ENCODE measurements around the gene LYPLA2.
"Not testable (repeated sequence)": the region's sequence is repeated elsewhere in the genome, so short reads cannot be mapped to it uniquely, and the experiment has no call there.

Gene LYPLA2

DNA sequence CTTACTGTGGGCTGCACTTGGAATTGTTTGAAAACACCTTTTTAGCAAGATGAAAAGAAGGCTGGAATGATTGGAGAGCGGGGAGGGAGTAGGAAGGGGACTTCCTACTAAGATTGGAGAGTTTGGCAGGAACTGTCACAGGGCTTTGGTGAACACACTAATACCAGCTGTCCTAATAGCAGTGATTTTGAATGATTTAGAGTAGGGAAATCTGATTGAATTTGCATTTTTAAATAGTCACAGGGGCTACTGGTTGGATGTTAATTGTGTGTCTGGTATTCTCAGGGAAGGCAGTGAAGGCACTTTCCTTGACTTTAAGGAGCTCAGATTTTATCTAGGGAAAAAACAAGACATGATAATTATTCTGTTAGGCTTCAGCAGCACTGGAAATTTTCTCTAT lies 36.8 kb downstream of the LYPLA2 start:
- Histone ChIP-seq H3K27ac (ENCODE audit: low read depth, low read length) (no peak overlapping the region), H3K36me3 (ENCODE audit: low read length) (no peaks in the 10 kb centered on the region), H2AFZ (ENCODE audit: low read depth, low read length, severe bottlenecking) (no peak overlapping the region), H3K9ac (ENCODE audit: low read length) (no peak overlapping the region), H4K20me1 (ENCODE audit: low read depth, low read length) (no peaks in the 10 kb centered on the region), H3K4me3 (ENCODE audit: insufficient read depth, low read length, poor library complexity, severe bottlenecking) (no peak overlapping the region), H3K4me2 (ENCODE audit: low read depth, low read length, poor library complexity, severe bottlenecking) (no peak overlapping the region), H3K9me3 (ENCODE audit: insufficient read depth, low read length) (no peaks in the 10 kb centered on the region), H3K9me2 (replicated peaks; ENCODE audit: insufficient read depth, low read length) (no peaks in the 10 kb centered on the region), H3K79me2 (ENCODE audit: insufficient read depth, low read length) (no peaks in the 10 kb centered on the region), H3F3A (ENCODE audit: insufficient read depth) (peaks cover 9% of the 10 kb centered on the region; the same call in 1 of the 2 replicates), H3K27me3 (ENCODE audit: low read length) (no peaks in the 10 kb centered on the region)
- no peak for TF ChIP-seq EZH2phosphoT487 (conservative IDR thresholded peaks at IDR 0.05; ENCODE audit: low read length)
- TF ChIP-seq, protein P1, sequence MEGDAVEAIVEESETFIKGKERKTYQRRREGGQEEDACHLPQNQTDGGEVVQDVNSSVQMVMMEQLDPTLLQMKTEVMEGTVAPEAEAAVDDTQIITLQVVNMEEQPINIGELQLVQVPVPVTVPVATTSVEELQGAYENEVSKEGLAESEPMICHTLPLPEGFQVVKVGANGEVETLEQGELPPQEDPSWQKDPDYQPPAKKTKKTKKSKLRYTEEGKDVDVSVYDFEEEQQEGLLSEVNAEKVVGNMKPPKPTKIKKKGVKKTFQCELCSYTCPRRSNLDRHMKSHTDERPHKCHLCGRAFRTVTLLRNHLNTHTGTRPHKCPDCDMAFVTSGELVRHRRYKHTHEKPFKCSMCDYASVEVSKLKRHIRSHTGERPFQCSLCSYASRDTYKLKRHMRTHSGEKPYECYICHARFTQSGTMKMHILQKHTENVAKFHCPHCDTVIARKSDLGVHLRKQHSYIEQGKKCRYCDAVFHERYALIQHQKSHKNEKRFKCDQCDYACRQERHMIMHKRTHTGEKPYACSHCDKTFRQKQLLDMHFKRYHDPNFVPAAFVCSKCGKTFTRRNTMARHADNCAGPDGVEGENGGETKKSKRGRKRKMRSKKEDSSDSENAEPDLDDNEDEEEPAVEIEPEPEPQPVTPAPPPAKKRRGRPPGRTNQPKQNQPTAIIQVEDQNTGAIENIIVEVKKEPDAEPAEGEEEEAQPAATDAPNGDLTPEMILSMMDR (IDR thresholded peaks at IDR 0.05; ENCODE audit: insufficient read depth, low read length, poor library complexity, severe bottlenecking): no peak

DNA sequence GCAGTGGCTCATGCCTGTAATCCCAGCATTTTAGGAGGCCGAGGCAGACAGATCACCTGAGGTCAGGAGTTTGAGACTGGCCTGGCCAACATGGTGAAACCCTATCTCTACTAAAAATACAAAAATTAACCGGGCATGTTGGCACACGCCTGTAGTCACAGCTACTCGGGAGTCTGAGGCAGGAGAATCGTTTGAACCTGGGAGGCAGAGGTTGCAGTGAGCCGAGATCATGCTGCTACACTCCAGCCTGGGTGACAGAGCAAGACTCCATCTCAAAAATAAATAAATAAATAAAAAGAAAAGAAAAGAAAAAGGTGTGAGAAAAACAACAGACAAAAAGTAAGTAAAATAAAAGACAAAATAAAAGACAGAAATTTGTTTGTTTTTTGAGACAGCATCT lies 43.2 kb downstream of the LYPLA2 start:
- not testable (repeated sequence) for H3K4me2 ChIP-seq (ENCODE audit: low read depth, low read length, poor library complexity, severe bottlenecking); H3K9me3 ChIP-seq (ENCODE audit: insufficient read depth, low read length); H3K9ac ChIP-seq (ENCODE audit: low read length); H3K9me2 ChIP-seq (replicated peaks; ENCODE audit: insufficient read depth, low read length); H3K36me3 ChIP-seq (ENCODE audit: low read length); H3K27me3 ChIP-seq (ENCODE audit: low read length); H4K20me1 ChIP-seq (ENCODE audit: low read depth, low read length); H2AFZ ChIP-seq (ENCODE audit: low read depth, low read length, severe bottlenecking); H3K27ac ChIP-seq (ENCODE audit: low read depth, low read length); H3K4me3 ChIP-seq (ENCODE audit: insufficient read depth, low read length, poor library complexity, severe bottlenecking); H3K79me2 ChIP-seq (ENCODE audit: insufficient read depth, low read length); H3F3A ChIP-seq (ENCODE audit: insufficient read depth)

DNA sequence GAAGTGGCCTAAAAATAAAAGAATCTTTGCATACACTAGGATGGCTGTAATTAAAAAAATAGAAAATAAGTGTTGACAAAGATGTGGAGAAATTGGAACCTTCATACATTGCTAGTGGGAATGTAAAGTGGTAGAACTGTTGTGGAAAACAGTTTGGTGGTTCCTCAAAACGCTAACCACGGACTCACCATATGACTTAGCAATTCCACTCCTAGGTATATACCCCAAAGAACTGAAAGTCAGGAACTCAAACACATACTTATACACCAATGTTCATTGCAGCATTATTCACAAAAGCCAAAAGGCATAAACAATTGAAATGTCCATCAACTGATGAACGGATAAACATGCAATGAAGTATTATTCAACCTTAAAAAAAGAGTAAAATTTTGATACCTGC lies 45.1 kb downstream of the LYPLA2 start:
- no peak overlapping the region for H3K27ac ChIP-seq (ENCODE audit: low read depth, low read length)
- H3K4me3 ChIP-seq (ENCODE audit: insufficient read depth, low read length, poor library complexity, severe bottlenecking): no peak overlapping the region
- H3K9me2 ChIP-seq (replicated peaks; ENCODE audit: insufficient read depth, low read length): no peaks in the 10 kb centered on the region
- no peaks in the 10 kb centered on the region for H3K9me3 ChIP-seq (ENCODE audit: insufficient read depth, low read length)
- no peak overlapping the region for H3K4me2 ChIP-seq (ENCODE audit: low read depth, low read length, poor library complexity, severe bottlenecking)
- H3K27me3 ChIP-seq (ENCODE audit: low read length): no peaks in the 10 kb centered on the region
- no peak overlapping the region for H2AFZ ChIP-seq (ENCODE audit: low read depth, low read length, severe bottlenecking)
- H3K36me3 ChIP-seq (ENCODE audit: low read length): no peaks in the 10 kb centered on the region
- peaks cover 9% of the 10 kb centered on the region; the same call in 1 of the 2 replicates for H3F3A ChIP-seq (ENCODE audit: insufficient read depth)
- no peaks in the 10 kb centered on the region for H4K20me1 ChIP-seq (ENCODE audit: low read depth, low read length)
- no peak overlapping the region for H3K9ac ChIP-seq (ENCODE audit: low read length)
- TF ChIP-seq, protein P1 (IDR thresholded peaks at IDR 0.05; ENCODE audit: insufficient read depth, low read length, poor library complexity, severe bottlenecking): no peak
- no peak for TF ChIP-seq EZH2phosphoT487 (conservative IDR thresholded peaks at IDR 0.05; ENCODE audit: low read length)
- H3K79me2 ChIP-seq (ENCODE audit: insufficient read depth, low read length): no peaks in the 10 kb centered on the region

DNA sequence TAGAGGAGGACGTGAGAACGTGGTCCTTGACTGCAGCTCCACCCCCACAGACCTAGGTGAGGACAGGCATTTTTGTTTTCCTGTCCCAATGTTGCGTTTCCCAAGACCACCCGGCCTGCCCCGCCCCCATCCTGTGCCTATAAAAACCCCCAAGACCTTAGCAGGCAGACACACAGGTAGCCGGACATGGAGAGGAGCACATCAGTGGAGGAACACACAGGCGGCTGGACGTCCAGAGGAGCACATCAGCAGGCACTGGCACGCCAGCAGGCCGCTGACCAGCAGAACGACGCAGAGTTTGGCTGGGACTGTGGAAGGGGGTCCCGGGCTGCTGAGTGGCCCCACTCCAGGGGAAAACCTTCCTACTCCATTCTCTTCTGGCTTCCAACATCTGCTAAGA lies 47.0 kb downstream of the LYPLA2 start:
- Histone ChIP-seq H3K27ac (ENCODE audit: low read depth, low read length) (no peak overlapping the region), H3K36me3 (ENCODE audit: low read length) (no peaks in the 10 kb centered on the region), H3F3A (ENCODE audit: insufficient read depth) (peaks cover 9% of the 10 kb centered on the region; the same call in 1 of the 2 replicates), H3K9me2 (replicated peaks; ENCODE audit: insufficient read depth, low read length) (no peaks in the 10 kb centered on the region), H3K9ac (ENCODE audit: low read length) (peak overlapping the region; percentile 37), H3K4me3 (ENCODE audit: insufficient read depth, low read length, poor library complexity, severe bottlenecking) (no peak overlapping the region), H3K27me3 (ENCODE audit: low read length) (no peaks in the 10 kb centered on the region), H4K20me1 (ENCODE audit: low read depth, low read length) (no peaks in the 10 kb centered on the region), H3K4me2 (ENCODE audit: low read depth, low read length, poor library complexity, severe bottlenecking) (peak overlapping the region; percentile 98), H3K79me2 (ENCODE audit: insufficient read depth, low read length) (no peaks in the 10 kb centered on the region), H2AFZ (ENCODE audit: low read depth, low read length, severe bottlenecking) (peak overlapping the region; percentile 90), H3K9me3 (ENCODE audit: insufficient read depth, low read length) (no peaks in the 10 kb centered on the region)
- TF ChIP-seq, protein P1 (IDR thresholded peaks at IDR 0.05; ENCODE audit: insufficient read depth, low read length, poor library complexity, severe bottlenecking): no peak
- no peak for TF ChIP-seq EZH2phosphoT487 (conservative IDR thresholded peaks at IDR 0.05; ENCODE audit: low read length)
